Heart left ventricle (tissue), 16 donors: ENCODE data around the gene LRFN3. TPM values are rescaled to one million over a fixed set of nuclear protein-coding genes. Genes with fewer than 3 reads are reported as not detected.

Source experiments
- ATAC-seq, 4 donors: fragments of 200-7000 bp; cut with Tn5 transposase; one replicate each; pipeline ENCODE4 v1.9.1; 2020 to 2022; ENCODE audit warnings: moderate library complexity in 4 of 4, mild to moderate bottlenecking in 3 of 4, moderate number of reproducible peaks in 1 of 4
- DNase-seq, 5 donors: peaks; one replicate each; pipeline ENCODE4 v3.0.0-alpha.2; 2020
- H3K27ac ChIP-seq, 12 donors: fragments of 200-600 bp; sonication (generic) in 4 of 12; one replicate each; pipeline versions ENCODE4 v1.5.0 to v1.8.0; 2016 to 2022; ENCODE audit warnings: mild to moderate bottlenecking in 2 of 12
- H3K27me3 ChIP-seq, 9 donors: fragments of 200-600 bp; sonication (generic) in 2 of 9; one replicate each; pipeline versions ENCODE4 v1.5.1 to v1.8.0; 2016 to 2022; ENCODE audit warnings: mild to moderate bottlenecking in 3 of 9
- H3K36me3 ChIP-seq, 9 donors: fragments of 200-600 bp; sonication (generic) in 2 of 9; one replicate each; pipeline versions ENCODE4 v1.5.0 to v1.8.0; 2018 to 2022; ENCODE audit warnings: mild to moderate bottlenecking in 2 of 9
- H3K4me1 ChIP-seq, 12 donors: fragments of 200-600 bp; sonication (generic) in 4 of 12; one replicate each; pipeline versions ENCODE4 v1.5.0 to v1.8.0; 2016 to 2022; ENCODE audit warnings: mild to moderate bottlenecking in 3 of 12
- H3K4me3 ChIP-seq, 12 donors: fragments of 200-600 bp; sonication (generic) in 4 of 12; one replicate each; pipeline versions ENCODE4 v1.5.0 to v1.8.0; 2017 to 2022; ENCODE audit warnings: mild to moderate bottlenecking in 9 of 12, moderate library complexity in 4 of 12
- H3K9me3 ChIP-seq, 12 donors: fragments of 200-600 bp; sonication (generic) in 4 of 12; one replicate each; pipeline versions ENCODE4 v1.5.0 to v1.8.0; 2016 to 2022; ENCODE audit warnings: mild to moderate bottlenecking in 1 of 12
- POLR2A ChIP-seq, 2 donors: fragments of 450-650 bp; IDR thresholded peaks; one replicate each; pipeline ENCODE4 v1.6.1; 2017; ENCODE audit warnings: antibody characterized with exemption in 2 of 2, mild to moderate bottlenecking in 2 of 2, moderate library complexity in 2 of 2
- WGBS, 4 donors: extraction: QIAGEN DNeasy Blood & Tissue Kit in 2 of 4; methylation state at CpG; one replicate each; pipeline versions ENCODE4 v1.1.5 to v1.1.7; 2013 to 2018; 5-methylcytosine and 5-hydroxymethylcytosine counted together
- intact Hi-C, 10 donors: fragments of 100-400 bp; cut with DNase I; formaldehyde crosslinking; loops; one replicate each; pipeline versions ENCODE4 v1.11.1 to v1.14.2; 2022
- polyA plus RNA-seq, 2 donors: library from polyadenylated mRNA; stranded (reverse); fragments of 200-250 nt; gene quantifications; one replicate each; pipeline ENCODE4 v1.2.3, GENCODE V29; 2013
- total RNA-seq, 9 donors: library from RNA; depleted of rRNA in 2 of 9; stranded (reverse); fragments of >200 nt in 2 of 9; fragmentation: NEBNext Ultra II Directional in 3 of 9; extraction: Animal tissue kit (Norgen Biotek cat#: 25700) in 3 of 9; gene quantifications; one replicate each; pipeline versions ENCODE4 v1.1.0 to v1.2.4, GENCODE V29; 2016 to 2023
- TF ChIP-seq, protein P1 (sequence below), 12 donors: fragments of 200-600 bp; sonication (generic) in 4 of 12; IDR thresholded peaks; one replicate each; pipeline versions ENCODE4 v1.5.0 to v1.8.0; 2018 to 2022; ENCODE audit warnings: antibody characterized with exemption in 12 of 12, mild to moderate bottlenecking in 5 of 12
- donor health status: ischemic (EF 13 %, LVEDD 7.1; RV severe dilation, severe dysfunction).
- donor health status: healthy with polysubstance abuse.
- donor health status: DM: no; HTN: yes; CAD: no.
- donor health status: DM: no; HTN: no; CAD: no.
- donor health status: ischemic (EF 25% LVEDD 6.9; RV normal size, moderate dysfunction).
- donor health status: ischemic (EF 25% LVEDD 5.7; RV mildly dilated, moderate dysfunction).
- donor health status: healthy.
- donor health status: DM: yes; HTN: yes; CAD: no.
- donor health status: ischemic (EF 35%, LVEDD 5.7; RV mildly dilated, moderate dysfunction).
- donor health status: nonischemic (EF 11% LVEDD 7.7; RV severe dilation, severe dysfunction).
- donor health status: DM: yes; HTN: yes; CAD: no.
- donor health status: PGD.
- donor health status: ischemic (EF 29% LVEDD 5.4; RV normal size, mild dysfunction).
- donor health status: nonischemic (EF 23%, LVEDD 6.1; RV moderate dilation, normal function).

The LRFN3 gene
- total and polyA plus RNA-seq, 11 donors = 4.5 to 18.6 (median 8.5) TPM

DNA sequence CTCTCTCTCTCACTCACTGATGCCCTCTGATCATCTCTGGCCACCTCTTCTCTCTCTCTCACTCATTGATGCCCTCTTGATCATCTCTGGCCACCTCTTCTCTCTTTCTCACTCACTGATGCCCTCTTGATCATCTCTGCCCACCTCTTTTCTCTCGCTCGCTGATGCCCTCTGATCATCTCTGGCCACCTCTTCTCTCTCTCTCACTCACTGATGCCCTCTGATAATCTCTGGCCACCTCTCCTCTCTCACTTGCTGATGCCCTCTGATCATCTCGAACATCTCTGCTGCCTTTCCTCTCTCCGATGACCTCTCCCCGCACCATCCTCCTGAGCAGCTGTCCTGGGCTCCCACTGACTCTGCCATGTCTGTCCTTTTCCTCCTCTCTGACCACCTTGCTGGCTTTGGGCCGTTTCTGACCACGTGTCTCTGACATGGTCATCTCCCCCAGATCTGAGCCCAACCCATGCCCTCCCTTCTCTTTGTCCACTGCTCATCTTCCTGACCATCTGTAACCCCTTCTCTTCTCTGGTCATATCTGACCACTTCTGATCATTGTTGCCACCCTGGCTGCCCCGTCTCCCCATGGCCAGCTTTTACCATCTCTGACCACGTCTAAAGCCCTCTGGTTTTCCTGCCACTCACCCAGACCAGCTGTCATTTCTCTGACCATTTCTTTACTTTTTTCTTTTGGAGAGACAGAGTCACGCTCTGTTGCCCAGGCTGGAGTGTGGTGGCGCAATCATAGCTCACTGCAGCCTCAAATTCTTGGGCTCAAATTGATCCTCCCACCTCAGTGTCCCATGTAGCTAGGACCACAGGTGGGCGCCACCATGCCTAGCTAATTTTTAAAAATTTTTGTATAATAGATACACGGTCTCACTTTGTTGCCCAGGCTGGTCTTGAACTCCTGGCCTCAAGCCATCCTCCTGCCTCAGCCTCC is 2.4 kb downstream of the LRFN3 start:
- H3K27me3 ChIP-seq = peaks cover 0 to 2% (median 0%) of the 10 kb centered on the region in 9 donors
- intact Hi-C loops = loop anchor here in 6 of 10 donors (5.0 to 10.0 kb wide), 5 partner anchors 164 to 246 kb away; partner anchors contain the start of genes IGFLR1 (in 2 of the 6), KMT2B (in 2 of the 6), LIN37 (in 2 of the 6) and PSENEN (in 2 of the 6)
- no peak overlapping the region for H3K27ac ChIP-seq
- TF ChIP-seq, protein P1, sequence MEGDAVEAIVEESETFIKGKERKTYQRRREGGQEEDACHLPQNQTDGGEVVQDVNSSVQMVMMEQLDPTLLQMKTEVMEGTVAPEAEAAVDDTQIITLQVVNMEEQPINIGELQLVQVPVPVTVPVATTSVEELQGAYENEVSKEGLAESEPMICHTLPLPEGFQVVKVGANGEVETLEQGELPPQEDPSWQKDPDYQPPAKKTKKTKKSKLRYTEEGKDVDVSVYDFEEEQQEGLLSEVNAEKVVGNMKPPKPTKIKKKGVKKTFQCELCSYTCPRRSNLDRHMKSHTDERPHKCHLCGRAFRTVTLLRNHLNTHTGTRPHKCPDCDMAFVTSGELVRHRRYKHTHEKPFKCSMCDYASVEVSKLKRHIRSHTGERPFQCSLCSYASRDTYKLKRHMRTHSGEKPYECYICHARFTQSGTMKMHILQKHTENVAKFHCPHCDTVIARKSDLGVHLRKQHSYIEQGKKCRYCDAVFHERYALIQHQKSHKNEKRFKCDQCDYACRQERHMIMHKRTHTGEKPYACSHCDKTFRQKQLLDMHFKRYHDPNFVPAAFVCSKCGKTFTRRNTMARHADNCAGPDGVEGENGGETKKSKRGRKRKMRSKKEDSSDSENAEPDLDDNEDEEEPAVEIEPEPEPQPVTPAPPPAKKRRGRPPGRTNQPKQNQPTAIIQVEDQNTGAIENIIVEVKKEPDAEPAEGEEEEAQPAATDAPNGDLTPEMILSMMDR (IDR thresholded peaks at IDR 0.05) = no peak
- no peak for TF ChIP-seq POLR2A (IDR thresholded peaks at IDR 0.05)
- peaks cover 0 to 26% (median 21%) of the 10 kb centered on the region in 12 donors for H3K4me1 ChIP-seq
- WGBS, 4 donors = 78 to 84% (median 82%) methylated on average over 13 of the region's 13 CpGs
- ATAC-seq (no peak), DNase-seq (peak in 1 of 5 donors; percentile 4)
- H3K4me3 ChIP-seq = peak overlapping the region in 3 of 12 donors; percentile 70 to 80 (median 75)
- no peaks in the 10 kb centered on the region for H3K9me3 ChIP-seq
- peaks cover 0 to 33% (median 8%) of the 10 kb centered on the region in 9 donors for H3K36me3 ChIP-seq

DNA sequence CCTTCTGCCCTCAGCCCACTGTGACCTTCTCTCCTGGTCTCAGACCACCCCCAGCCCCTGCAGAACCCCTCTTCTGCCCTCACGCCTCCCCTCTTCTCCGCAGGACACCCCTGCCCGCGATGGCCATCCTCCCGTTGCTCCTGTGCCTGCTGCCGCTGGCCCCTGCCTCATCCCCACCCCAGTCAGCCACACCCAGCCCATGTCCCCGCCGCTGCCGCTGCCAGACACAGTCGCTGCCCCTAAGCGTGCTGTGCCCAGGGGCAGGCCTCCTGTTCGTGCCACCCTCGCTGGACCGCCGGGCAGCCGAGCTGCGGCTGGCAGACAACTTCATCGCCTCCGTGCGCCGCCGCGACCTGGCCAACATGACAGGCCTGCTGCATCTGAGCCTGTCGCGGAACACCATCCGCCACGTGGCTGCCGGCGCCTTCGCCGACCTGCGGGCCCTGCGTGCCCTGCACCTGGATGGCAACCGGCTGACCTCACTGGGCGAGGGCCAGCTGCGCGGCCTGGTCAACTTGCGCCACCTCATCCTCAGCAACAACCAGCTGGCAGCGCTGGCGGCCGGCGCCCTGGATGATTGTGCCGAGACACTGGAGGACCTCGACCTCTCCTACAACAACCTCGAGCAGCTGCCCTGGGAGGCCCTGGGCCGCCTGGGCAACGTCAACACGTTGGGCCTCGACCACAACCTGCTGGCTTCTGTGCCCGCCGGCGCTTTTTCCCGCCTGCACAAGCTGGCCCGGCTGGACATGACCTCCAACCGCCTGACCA is 3.3 kb downstream of the LRFN3 start:
- DNase-seq (peak in 1 of 5 donors; percentile 12), ATAC-seq (no peak)
- TF ChIP-seq, protein P1 (IDR thresholded peaks at IDR 0.05) = no peak
- no peak for TF ChIP-seq POLR2A (IDR thresholded peaks at IDR 0.05)
- intact Hi-C loops = loop anchor here in 6 of 10 donors (5.0 to 10.0 kb wide), 5 partner anchors 165 to 247 kb away; partner anchors contain the start of genes IGFLR1 (in 2 of the 6), KMT2B (in 2 of the 6), LIN37 (in 2 of the 6) and PSENEN (in 2 of the 6)
- Histone ChIP-seq H3K27me3 (peaks cover 0 to 2% (median 0%) of the 10 kb centered on the region in 9 donors), H3K9me3 (no peaks in the 10 kb centered on the region), H3K36me3 (peaks cover 0 to 35% (median 11%) of the 10 kb centered on the region in 9 donors), H3K4me3 (no peak overlapping the region), H3K27ac (no peak overlapping the region), H3K4me1 (peaks cover 0 to 26% (median 21%) of the 10 kb centered on the region in 12 donors)
- WGBS, 4 donors = 92 to 95% (median 94%) methylated on average over 21 to 55 of the region's 55 CpGs

DNA sequence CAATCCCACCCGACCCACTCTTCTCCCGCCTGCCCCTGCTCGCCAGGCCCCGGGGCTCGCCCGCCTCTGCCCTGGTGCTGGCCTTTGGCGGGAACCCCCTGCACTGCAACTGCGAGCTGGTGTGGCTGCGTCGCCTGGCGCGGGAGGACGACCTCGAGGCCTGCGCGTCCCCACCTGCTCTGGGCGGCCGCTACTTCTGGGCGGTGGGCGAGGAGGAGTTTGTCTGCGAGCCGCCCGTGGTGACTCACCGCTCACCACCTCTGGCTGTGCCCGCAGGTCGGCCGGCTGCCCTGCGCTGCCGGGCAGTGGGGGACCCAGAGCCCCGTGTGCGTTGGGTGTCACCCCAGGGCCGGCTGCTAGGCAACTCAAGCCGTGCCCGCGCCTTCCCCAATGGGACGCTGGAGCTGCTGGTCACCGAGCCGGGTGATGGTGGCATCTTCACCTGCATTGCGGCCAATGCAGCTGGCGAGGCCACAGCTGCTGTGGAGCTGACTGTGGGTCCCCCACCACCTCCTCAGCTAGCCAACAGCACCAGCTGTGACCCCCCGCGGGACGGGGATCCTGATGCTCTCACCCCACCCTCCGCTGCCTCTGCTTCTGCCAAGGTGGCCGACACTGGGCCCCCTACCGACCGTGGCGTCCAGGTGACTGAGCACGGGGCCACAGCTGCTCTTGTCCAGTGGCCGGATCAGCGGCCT is 4.1 kb downstream of the LRFN3 start:
- H3K4me1 ChIP-seq = peaks cover 0 to 24% (median 18%) of the 10 kb centered on the region in 12 donors
- intact Hi-C loops = no loop called here
- TF ChIP-seq, protein P1 (IDR thresholded peaks at IDR 0.05) = no peak
- TF ChIP-seq POLR2A (IDR thresholded peaks at IDR 0.05) = no peak
- H3K9me3 ChIP-seq = no peaks in the 10 kb centered on the region
- peaks cover 0 to 42% (median 13%) of the 10 kb centered on the region in 9 donors for H3K36me3 ChIP-seq
- H3K27me3 ChIP-seq = peaks cover 0 to 2% (median 0%) of the 10 kb centered on the region in 9 donors
- WGBS, 4 donors = 94 to 96% (median 95%) methylated on average over 28 to 51 of the region's 51 CpGs
- no peak for ATAC-seq
- H3K27ac ChIP-seq = no peak overlapping the region
- peak in 1 of 5 donors; percentile 20 for DNase-seq
- H3K4me3 ChIP-seq = no peak overlapping the region
